GM19099 (cell line): ENCODE results near the gene ZER1.

Experiments
- POLR2A ChIP-seq: IDR thresholded peaks from 3 replicates; pipeline ENCODE4 v1.6.1; 2011; ENCODE audit warnings: low read depth; ENCODE audit not compliant: insufficient read length; ENCODE audit errors: extremely low read depth

The ZER1 gene

GRCh38 chr9:128768606-128769005 lies 3.1 kb downstream of the ZER1 start:
- no peak for TF ChIP-seq POLR2A

GRCh38 chr9:128765499-128765898 lies 6.2 kb downstream of the ZER1 start:
- no peak for TF ChIP-seq POLR2A

GRCh38 chr9:128764361-128764760 lies 7.4 kb downstream of the ZER1 start:
- TF ChIP-seq POLR2A, result no peak

- TF ChIP-seq POLR2A, result no peak
Observed at GRCh38 chr9:128762671-128763449, 8.9 kb downstream of the ZER1 start.

- no peak for TF ChIP-seq POLR2A
Observed at GRCh38 chr9:128757602-128758001, 14.1 kb downstream of the ZER1 start.

- no peak for TF ChIP-seq POLR2A
Observed at GRCh38 chr9:128753627-128754026, 18.1 kb downstream of the ZER1 start.

GRCh38 chr9:128750926-128751595 lies 20.7 kb downstream of the ZER1 start:
- TF ChIP-seq POLR2A, result no peak

- TF ChIP-seq POLR2A, result no peak
Observed at GRCh38 chr9:128747241-128747640, 24.5 kb downstream of the ZER1 start.

- TF ChIP-seq POLR2A, result no peak
Observed at GRCh38 chr9:128743421-128743820, 28.3 kb downstream of the ZER1 start.

GRCh38 chr9:128742401-128742800 lies 29.3 kb downstream of the ZER1 start:
- TF ChIP-seq POLR2A, result no peak

- no peak for TF ChIP-seq POLR2A
Observed at GRCh38 chr9:128735373-128735772, 36.4 kb downstream of the ZER1 start.

GRCh38 chr9:128733256-128733655 lies 38.5 kb downstream of the ZER1 start:
- no peak for TF ChIP-seq POLR2A

GRCh38 chr9:128732576-128732975 lies 39.2 kb downstream of the ZER1 start:
- TF ChIP-seq POLR2A, result no peak

GRCh38 chr9:128731691-128732090 lies 40.0 kb downstream of the ZER1 start:
- no peak for TF ChIP-seq POLR2A

GRCh38 chr9:128731093-128731492 lies 40.6 kb downstream of the ZER1 start:
- TF ChIP-seq POLR2A, result no peak

GRCh38 chr9:128729766-128730517 lies 41.8 kb downstream of the ZER1 start:
- no peak for TF ChIP-seq POLR2A

- no peak for TF ChIP-seq POLR2A
Observed at GRCh38 chr9:128729302-128729701, 42.4 kb downstream of the ZER1 start.

GRCh38 chr9:128728298-128728697 lies 43.4 kb downstream of the ZER1 start:
- TF ChIP-seq POLR2A, result no peak
